Fibroblast of lung (primary cell): ENCODE measurements around the gene INTS11.

Source experiments
- CTCF ChIP-seq, 2 donors: IDR thresholded peaks in 1 of 2; conservative IDR thresholded peaks in 1 of 2; 1 replicate in 1 of 2; 2 replicates in 1 of 2; pipeline ENCODE4 v1.5.1; 2011 to 2012; ENCODE audit warnings: low read length in 2 of 2, control low read depth in 1 of 2, inconsistent platforms in 1 of 2, low read depth in 1 of 2, mild to moderate bottlenecking in 1 of 2
- EZH2 ChIP-seq: IDR thresholded peaks from 2 replicates; pipeline ENCODE4 v1.5.1; 2012; ENCODE audit warnings: low read length, control low read depth, mild to moderate bottlenecking; ENCODE audit errors: missing control alignments

- no peak for TF ChIP-seq CTCF (conservative IDR thresholded peaks at IDR 0.05 in 1 of 2, IDR thresholded peaks at IDR 0.05 in 1 of 2; ENCODE audit: low read depth in 1 of 2, low read length in 2 of 2)
- TF ChIP-seq EZH2 = no peak
These were observed 13.1 kb downstream of the INTS11 start for GRCh38 chr1:1311107-1312104.
